Measurements from ENCODE around the gene PCGF3.

PCGF3 gene

DNA sequence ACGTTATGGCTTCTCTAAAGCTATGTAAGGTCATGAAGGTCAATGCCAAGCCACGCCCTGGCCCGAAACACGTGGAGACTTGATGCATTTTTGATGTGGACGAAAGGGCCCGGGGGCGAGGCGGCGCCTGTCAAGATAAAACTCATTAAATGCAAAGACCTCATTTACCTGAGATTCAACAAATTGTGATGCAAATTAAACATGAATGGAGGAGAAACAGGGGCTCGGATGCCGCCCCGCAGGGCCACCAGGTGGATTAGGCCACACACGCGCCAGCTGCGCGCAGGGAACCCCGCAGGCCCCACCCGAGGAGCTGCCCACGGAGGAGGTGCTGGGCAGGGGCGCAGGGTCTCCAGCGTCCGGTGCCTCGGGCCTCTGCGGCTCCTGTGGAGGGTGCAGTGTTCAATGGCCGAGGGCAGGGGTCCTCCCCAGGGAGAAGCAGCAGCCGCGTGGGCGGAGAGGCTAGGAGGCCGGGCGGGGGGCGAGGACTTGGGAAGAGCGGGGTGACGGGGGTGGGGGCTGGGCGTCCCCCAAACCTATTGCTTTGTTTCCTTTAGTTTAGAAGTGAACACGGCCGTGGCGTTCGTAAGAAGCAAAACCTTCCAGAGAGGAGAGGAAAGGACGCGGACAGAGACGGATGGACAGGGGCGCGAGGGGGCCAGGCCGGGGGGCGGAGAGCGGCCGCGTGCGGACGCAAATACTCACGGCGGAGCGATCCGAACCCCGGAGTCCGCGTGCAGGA, 79.9 kb downstream of the PCGF3 start:
- Histone ChIP-seq H3K27ac (ENCODE audit: low read length) (no peak overlapping the region), H3K4me3 (ENCODE audit: low read length) (no peak overlapping the region), H2AFZ (ENCODE audit: low read depth, low read length) (no peak overlapping the region), H3K79me2 (ENCODE audit: low read length) (peaks cover 11% of the 10 kb centered on the region), H3K9ac (ENCODE audit: low read length) (no peak overlapping the region), H3K36me3 (replicated peaks; ENCODE audit: low read depth, low read length) (peaks cover 6% of the 10 kb centered on the region), H3K27me3 (ENCODE audit: low read depth, low read length) (no peaks in the 10 kb centered on the region), H3K4me2 (ENCODE audit: low read length) (no peak overlapping the region), H3K4me1 (ENCODE audit: low read length) (peaks cover 6% of the 10 kb centered on the region), H4K20me1 (ENCODE audit: insufficient read depth, low read length) (peaks cover 4% of the 10 kb centered on the region), H3K9me3 (ENCODE audit: insufficient read depth, low read length) (no peaks in the 10 kb centered on the region)
- no peak for TF ChIP-seq EZH2phosphoT487 (IDR thresholded peaks at IDR 0.05; ENCODE audit: low read depth)
- TF ChIP-seq, protein P1, sequence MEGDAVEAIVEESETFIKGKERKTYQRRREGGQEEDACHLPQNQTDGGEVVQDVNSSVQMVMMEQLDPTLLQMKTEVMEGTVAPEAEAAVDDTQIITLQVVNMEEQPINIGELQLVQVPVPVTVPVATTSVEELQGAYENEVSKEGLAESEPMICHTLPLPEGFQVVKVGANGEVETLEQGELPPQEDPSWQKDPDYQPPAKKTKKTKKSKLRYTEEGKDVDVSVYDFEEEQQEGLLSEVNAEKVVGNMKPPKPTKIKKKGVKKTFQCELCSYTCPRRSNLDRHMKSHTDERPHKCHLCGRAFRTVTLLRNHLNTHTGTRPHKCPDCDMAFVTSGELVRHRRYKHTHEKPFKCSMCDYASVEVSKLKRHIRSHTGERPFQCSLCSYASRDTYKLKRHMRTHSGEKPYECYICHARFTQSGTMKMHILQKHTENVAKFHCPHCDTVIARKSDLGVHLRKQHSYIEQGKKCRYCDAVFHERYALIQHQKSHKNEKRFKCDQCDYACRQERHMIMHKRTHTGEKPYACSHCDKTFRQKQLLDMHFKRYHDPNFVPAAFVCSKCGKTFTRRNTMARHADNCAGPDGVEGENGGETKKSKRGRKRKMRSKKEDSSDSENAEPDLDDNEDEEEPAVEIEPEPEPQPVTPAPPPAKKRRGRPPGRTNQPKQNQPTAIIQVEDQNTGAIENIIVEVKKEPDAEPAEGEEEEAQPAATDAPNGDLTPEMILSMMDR (IDR thresholded peaks at IDR 0.05; ENCODE audit: low read depth, low read length) = no peak

DNA sequence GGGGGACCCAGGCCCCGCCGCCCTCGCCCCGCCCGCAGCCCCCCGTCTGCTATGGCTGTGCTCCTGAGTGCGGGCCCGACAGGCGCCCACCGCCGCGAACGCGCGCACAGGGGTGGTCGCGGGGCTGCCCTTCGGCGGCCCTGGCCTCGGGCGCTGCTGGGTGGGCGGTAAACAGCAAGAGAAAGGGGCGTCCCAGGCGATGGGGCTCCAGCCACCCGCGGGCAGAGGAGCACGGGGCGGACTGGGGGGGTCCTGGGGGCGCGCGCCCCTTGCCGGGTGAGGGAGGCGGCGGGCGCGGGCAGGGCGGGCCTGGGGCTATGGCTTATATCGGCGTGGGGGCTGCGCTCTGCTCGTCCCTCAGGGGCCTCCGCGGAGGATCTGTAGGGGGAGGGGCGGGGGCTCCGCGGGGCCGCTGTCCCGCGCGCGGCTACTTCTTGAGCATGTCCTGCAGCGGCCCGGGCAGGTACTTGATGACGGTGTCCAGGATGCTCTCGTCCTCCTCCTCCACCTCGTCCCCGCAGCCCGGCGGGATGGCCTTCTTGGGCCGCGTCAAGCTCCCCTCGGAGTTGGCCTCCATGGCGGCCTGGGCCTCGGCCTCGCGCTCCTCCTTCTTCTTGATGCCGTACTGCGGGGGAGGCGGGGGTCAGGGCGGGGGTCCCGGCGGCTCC, 80.6 kb downstream of the PCGF3 start:
- no peaks in the 10 kb centered on the region for H4K20me1 ChIP-seq (ENCODE audit: insufficient read depth, low read length)
- H3K4me3 ChIP-seq (ENCODE audit: low read length) = no peak overlapping the region
- no peaks in the 10 kb centered on the region for H3K9me3 ChIP-seq (ENCODE audit: insufficient read depth, low read length)
- H3K4me2 ChIP-seq (ENCODE audit: low read length) = no peak overlapping the region
- peaks cover 4% of the 10 kb centered on the region for H3K79me2 ChIP-seq (ENCODE audit: low read length)
- no peaks in the 10 kb centered on the region for H3K27me3 ChIP-seq (ENCODE audit: low read depth, low read length)
- no peak overlapping the region for H2AFZ ChIP-seq (ENCODE audit: low read depth, low read length)
- TF ChIP-seq, protein P1 (IDR thresholded peaks at IDR 0.05; ENCODE audit: low read depth, low read length) = no peak
- no peak for TF ChIP-seq EZH2phosphoT487 (IDR thresholded peaks at IDR 0.05; ENCODE audit: low read depth)
- H3K4me1 ChIP-seq (ENCODE audit: low read length) = peaks cover 4% of the 10 kb centered on the region
- H3K9ac ChIP-seq (ENCODE audit: low read length) = no peak overlapping the region
- H3K27ac ChIP-seq (ENCODE audit: low read length) = no peak overlapping the region
- H3K36me3 ChIP-seq (replicated peaks; ENCODE audit: low read depth, low read length) = no peaks in the 10 kb centered on the region

DNA sequence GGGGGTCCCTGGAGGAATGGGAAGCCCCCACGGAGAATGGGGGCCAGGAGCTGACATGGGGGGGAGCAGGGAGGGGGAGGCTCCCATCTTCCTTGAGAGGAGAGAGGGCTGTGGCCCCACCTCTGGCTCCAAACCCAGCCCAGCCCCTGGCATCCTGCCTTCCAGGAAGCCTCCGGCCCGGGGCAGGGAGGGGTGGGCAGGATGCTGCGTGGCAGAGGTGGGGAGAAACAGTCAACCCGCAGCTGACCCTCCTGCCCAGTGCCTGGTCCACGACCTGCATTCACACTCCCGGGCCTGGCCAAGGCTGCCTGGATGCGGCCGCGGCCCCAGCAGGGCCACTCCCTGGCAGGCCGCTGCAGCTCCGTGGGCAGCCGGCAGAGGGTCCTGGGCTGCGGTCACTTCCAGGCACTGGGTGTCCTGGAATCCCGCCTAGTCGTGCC, 81.2 kb downstream of the PCGF3 start:
- Histone ChIP-seq H3K27ac (ENCODE audit: low read length) (no peak overlapping the region), H3K9me3 (ENCODE audit: insufficient read depth, low read length) (no peaks in the 10 kb centered on the region), H2AFZ (ENCODE audit: low read depth, low read length) (no peak overlapping the region), H4K20me1 (ENCODE audit: insufficient read depth, low read length) (no peaks in the 10 kb centered on the region), H3K4me1 (ENCODE audit: low read length) (peaks cover 4% of the 10 kb centered on the region), H3K36me3 (replicated peaks; ENCODE audit: low read depth, low read length) (no peaks in the 10 kb centered on the region), H3K4me2 (ENCODE audit: low read length) (no peak overlapping the region), H3K9ac (ENCODE audit: low read length) (no peak overlapping the region), H3K4me3 (ENCODE audit: low read length) (no peak overlapping the region), H3K79me2 (ENCODE audit: low read length) (no peaks in the 10 kb centered on the region), H3K27me3 (ENCODE audit: low read depth, low read length) (no peaks in the 10 kb centered on the region)
- TF ChIP-seq, protein P1 (IDR thresholded peaks at IDR 0.05; ENCODE audit: low read depth, low read length) = no peak
- no peak for TF ChIP-seq EZH2phosphoT487 (IDR thresholded peaks at IDR 0.05; ENCODE audit: low read depth)

DNA sequence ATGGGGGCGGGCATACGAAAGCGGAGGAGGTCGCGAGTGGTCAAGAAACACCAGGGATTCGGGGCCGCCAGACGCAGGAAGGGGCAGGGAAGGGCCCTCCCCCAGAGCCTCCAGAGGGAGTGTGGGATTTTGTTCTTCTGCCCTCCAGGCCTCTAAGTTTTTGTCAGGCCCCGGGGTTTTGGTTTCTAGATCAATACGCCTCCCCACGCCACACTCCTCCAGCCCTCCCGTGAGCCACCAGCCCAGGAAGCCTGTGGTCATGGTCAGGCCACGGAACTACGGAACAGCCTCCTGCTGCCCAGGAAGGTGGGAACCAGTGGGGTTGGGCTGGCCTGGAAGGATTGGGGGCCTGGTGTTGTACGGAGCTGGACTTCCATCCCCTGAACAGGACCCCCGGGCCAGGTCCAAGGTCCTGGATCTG, 81.9 kb downstream of the PCGF3 start:
- Histone ChIP-seq H3K27ac (ENCODE audit: low read length) (no peak overlapping the region), H3K4me3 (ENCODE audit: low read length) (no peak overlapping the region), H3K4me1 (ENCODE audit: low read length) (peaks cover under 1% of the 10 kb centered on the region; the same call in 1 of the 2 replicates), H4K20me1 (ENCODE audit: insufficient read depth, low read length) (no peaks in the 10 kb centered on the region), H3K79me2 (ENCODE audit: low read length) (no peaks in the 10 kb centered on the region), H3K27me3 (ENCODE audit: low read depth, low read length) (no peaks in the 10 kb centered on the region), H3K36me3 (replicated peaks; ENCODE audit: low read depth, low read length) (no peaks in the 10 kb centered on the region), H3K4me2 (ENCODE audit: low read length) (no peak overlapping the region), H2AFZ (ENCODE audit: low read depth, low read length) (no peak overlapping the region), H3K9ac (ENCODE audit: low read length) (no peak overlapping the region), H3K9me3 (ENCODE audit: insufficient read depth, low read length) (no peaks in the 10 kb centered on the region)
- TF ChIP-seq, protein P1 (IDR thresholded peaks at IDR 0.05; ENCODE audit: low read depth, low read length) = no peak
- no peak for TF ChIP-seq EZH2phosphoT487 (IDR thresholded peaks at IDR 0.05; ENCODE audit: low read depth)

Data from OCI-LY3 (cell line).